Measurements from ENCODE around the gene TCIRG1.

DNA sequence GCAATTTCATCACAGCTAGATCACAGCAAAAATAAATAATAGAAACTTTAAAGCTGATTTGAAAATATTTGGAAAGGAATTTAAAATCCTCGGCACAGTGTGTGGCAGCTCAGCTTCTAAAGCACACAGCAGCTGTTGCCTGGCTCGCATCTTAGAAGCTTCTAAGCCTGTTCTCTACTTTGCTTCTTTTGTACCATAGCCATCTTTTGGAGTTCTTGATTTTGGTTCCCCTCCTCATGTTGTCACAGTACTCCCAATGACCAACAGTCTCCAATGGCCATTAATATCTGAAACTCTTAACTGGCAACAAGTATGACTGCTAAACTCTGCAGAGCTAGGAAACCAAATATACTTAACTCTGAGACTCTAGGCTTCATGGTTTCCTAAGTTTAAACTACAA lies 53.6 kb downstream of the TCIRG1 start:
- no peak for TF ChIP-seq ZNF878 (CRISPR knock-in tag; IDR thresholded peaks at IDR 0.05)
- TF ChIP-seq HDAC2 (CRISPR knock-in tag; IDR thresholded peaks at IDR 0.05), result no peak
- TF ChIP-seq MAZ (IDR thresholded peaks at IDR 0.05; ENCODE audit: borderline replicate concordance, low read depth, low read length), result no peak
- TF ChIP-seq MAZ (CRISPR knock-in tag; IDR thresholded peaks at IDR 0.05; ENCODE audit: low read depth), result no peak
- TF ChIP-seq, protein P1, sequence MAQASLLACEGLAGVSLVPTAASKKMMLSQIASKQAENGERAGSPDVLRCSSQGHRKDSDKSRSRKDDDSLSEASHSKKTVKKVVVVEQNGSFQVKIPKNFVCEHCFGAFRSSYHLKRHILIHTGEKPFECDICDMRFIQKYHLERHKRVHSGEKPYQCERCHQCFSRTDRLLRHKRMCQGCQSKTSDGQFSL (CRISPR knock-in tag; IDR thresholded peaks at IDR 0.05), result no peak
- TF ChIP-seq CTCF (CRISPR knock-in tag; IDR thresholded peaks at IDR 0.05), result no peak
- TF ChIP-seq ZHX2 (IDR thresholded peaks at IDR 0.05; ENCODE audit: low read depth), result no peak
- TF ChIP-seq ZHX2 (CRISPR knock-in tag; IDR thresholded peaks at IDR 0.05; ENCODE audit: borderline replicate concordance), result no peak
- no peak for TF ChIP-seq ZFAT (CRISPR knock-in tag; conservative IDR thresholded peaks at IDR 0.05)
- no peak for TF ChIP-seq ZNF672 (CRISPR knock-in tag; IDR thresholded peaks at IDR 0.05)
- TF ChIP-seq, protein P2, sequence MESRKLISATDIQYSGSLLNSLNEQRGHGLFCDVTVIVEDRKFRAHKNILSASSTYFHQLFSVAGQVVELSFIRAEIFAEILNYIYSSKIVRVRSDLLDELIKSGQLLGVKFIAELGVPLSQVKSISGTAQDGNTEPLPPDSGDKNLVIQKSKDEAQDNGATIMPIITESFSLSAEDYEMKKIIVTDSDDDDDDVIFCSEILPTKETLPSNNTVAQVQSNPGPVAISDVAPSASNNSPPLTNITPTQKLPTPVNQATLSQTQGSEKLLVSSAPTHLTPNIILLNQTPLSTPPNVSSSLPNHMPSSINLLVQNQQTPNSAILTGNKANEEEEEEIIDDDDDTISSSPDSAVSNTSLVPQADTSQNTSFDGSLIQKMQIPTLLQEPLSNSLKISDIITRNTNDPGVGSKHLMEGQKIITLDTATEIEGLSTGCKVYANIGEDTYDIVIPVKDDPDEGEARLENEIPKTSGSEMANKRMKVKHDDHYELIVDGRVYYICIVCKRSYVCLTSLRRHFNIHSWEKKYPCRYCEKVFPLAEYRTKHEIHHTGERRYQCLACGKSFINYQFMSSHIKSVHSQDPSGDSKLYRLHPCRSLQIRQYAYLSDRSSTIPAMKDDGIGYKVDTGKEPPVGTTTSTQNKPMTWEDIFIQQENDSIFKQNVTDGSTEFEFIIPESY (CRISPR knock-in tag; IDR thresholded peaks at IDR 0.05), result no peak
- no peak for TF ChIP-seq RBAK (CRISPR knock-in tag; IDR thresholded peaks at IDR 0.05)
- TF ChIP-seq ZNF263 (CRISPR knock-in tag; IDR thresholded peaks at IDR 0.05), result no peak
- no peak for TF ChIP-seq ZNF776 (CRISPR knock-in tag; IDR thresholded peaks at IDR 0.05)
- TF ChIP-seq AKAP8 (CRISPR knock-in tag; IDR thresholded peaks at IDR 0.05), result no peak
- TF ChIP-seq, protein P3, sequence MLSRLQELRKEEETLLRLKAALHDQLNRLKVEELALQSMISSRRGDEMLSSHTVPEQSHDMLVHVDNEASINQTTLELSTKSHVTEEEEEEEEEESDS (CRISPR knock-in tag; IDR thresholded peaks at IDR 0.05; ENCODE audit: borderline replicate concordance), result no peak

Data from HepG2 (cell line).